ENCODE measurements around the gene MITD1.
"Not testable (repeated sequence)": the region's sequence is repeated elsewhere in the genome, so short reads cannot be mapped to it uniquely, and the experiment has no call there.

Gene MITD1

GRCh38 chr2:99180755-99181623 lies at the start of gene MITD1, which contains the start of gene MRPL30:
MITD1 (minus strand) TSS chr2:99181058; CDS start chr2:99180981, 77 bp downstream.
MRPL30 (plus strand) TSS chr2:99181184; CDS start chr2:99186204, 5,020 bp downstream.
- peak; percentile 100 for DNase-seq

DNA sequence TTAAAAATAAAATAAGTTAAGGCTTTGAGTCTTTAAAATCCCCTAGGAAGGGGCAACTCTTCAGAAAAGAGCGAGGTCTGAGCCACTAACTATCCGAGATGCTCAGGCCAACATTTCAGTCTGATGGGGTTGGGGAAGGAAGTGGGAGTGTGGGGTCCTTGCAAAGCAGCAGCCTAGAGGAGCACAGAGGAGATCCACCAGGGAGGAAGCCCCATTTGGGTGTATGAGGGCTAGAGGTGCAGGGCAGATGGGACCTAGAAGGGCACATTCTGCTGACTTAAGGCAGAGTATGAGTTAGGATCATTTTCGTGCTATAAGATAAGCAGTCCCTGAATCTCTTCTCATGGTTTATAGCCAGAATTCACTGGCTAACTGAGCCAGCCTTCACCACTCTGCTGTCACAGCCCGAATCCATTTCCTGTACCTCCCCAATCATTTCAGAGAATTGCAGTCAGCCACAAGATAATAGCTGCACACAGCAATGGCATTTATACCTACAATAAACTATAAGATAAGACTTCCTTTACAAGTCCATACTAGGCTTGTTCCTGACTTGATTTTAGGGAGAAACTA lies 37.2 kb upstream of the MITD1 start:
- no peak for DNase-seq

DNA sequence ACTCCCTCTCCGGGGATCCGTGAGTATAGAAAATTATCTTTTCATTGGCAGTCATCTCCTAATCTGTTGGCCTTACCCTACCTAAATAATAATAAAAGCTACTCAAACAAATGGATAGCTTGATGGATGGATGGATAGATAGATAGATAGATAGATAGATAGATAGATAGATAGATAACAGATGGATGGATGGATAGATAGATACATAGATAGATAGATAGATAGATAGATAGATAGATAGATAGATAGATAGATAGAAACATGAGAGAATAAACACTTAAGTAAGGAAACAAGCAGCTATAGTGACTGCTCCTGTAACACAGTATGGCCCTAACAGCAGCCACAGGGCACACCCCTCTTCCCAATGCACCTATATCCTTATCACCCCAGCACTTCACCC lies 35.2 kb upstream of the MITD1 start:
- DNase-seq, result no peak

DNA sequence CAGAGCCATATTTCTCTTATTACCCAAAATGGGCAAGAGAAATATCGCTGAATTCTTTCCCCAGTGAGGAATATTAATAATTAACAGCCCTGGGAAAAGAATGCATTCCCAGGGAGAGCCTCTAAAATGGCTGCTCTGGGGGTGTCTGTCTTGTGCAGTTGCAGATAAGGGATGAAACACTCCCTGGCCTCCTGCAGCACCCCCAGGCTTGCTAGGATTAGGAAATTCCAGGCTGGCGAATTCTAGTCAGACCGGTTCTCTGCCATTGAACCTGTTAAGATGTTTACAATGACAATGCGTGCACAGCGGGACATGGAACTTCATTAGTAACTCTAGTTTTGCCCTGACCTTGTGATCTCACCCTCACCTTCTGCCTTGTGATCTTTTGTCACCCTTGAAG lies 24.6 kb upstream of the MITD1 start:
- DNase-seq, result peak; percentile 96

DNA sequence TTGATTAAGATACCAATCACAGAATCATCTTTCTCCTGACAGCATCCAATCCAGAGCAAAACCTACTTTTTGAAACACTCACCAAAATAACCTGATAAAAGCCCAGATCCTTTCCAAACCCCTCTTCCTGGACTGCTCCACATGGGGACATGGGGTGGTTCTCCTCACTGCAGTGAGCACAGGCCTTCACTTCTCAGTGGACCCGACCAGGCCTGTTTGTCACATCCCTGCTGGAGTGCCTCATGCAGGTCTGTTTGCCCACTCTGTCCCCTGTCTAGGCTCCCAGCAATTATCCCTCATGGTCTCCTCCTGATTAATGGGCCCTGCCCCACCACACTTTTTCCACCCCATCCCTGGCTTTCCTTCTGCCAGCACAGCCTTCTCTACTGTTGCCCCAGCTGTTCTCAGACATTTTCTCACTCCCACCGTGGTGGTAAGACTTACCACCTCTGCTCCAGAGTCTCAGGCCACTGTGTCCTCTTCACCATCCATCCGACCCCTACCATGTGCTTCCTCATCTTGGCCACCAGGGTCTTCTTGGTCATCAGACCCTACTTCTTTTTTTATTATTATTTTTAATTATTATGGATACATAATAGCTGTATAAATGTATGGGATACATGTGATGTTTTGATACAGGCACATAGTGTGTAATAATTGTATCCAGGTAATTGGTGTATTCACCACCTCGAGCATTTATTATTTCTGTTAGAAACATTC lies 21.3 kb upstream of the MITD1 start:
- DNase-seq, result no peak

GRCh38 chr2:99200076-99200800 lies 19.4 kb upstream of the MITD1 start:
- no peak for DNase-seq

GRCh38 chr2:99198103-99198841 lies 17.4 kb upstream of the MITD1 start:
- peak; percentile 33 for DNase-seq

GRCh38 chr2:99192364-99192763 lies 11.5 kb upstream of the MITD1 start:
- DNase-seq, result not testable (repeated sequence)

- no peak for DNase-seq
Observed at GRCh38 chr2:99190548-99190947, 9.7 kb upstream of the MITD1 start.

DNA sequence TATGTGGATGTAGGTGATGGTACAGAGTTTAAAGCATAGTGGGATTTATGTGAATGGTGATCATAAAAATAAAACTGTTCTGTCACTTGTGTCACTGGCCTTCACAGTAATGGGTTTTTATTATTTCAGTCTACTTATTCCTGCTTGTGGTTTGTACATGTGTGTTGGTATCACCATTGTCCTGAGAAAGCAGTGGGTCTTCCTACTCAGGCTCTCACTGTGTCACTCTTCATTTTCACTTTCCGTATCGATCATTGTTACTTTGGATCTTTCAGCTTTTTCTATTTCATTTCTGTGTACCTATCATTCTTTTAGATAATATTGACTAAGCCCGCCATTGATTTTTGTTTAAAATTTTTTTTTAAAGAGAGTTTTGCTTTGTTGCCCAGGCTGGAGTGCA lies 7.5 kb upstream of the MITD1 start:
- DNase-seq, result no peak

DNA sequence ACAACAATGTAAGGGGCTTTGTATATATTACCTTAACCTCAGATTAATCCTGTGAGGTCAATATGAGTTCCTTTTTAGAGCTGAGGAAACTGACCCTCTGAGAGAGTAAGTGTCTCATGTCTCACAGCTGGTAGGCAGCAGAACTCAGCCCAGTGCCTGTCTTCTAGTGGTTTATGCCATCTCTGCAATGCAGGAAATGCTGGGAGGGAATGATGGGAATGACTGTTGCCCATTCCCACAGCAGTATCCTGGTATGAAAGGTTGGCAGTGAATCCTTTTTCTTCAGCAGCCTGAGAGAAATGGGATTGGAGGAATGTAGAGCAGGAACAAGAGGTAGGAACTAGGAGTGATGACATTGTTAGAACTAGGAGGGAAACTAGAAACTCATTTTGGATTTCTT lies 6.2 kb upstream of the MITD1 start:
- DNase-seq, result no peak

DNA sequence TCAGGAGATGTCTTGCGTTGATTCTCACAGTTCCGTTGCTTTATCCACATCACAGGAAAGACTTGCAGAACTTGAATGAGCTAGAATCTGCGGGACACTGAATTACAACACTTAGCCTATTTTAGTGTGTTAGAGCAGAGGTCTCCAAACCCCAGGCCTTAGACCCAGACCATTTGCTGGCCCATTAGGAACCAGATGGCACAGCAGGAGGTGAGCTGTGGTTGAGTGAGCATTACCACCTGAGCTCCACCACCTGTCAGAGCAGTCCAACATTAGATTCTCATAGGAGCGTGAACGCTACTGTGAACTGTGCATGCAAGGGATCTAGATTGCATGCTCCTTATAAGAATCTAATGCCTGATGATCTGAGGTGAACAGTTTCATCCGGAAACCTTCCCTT lies 4.0 kb upstream of the MITD1 start:
- no peak for DNase-seq

DNA sequence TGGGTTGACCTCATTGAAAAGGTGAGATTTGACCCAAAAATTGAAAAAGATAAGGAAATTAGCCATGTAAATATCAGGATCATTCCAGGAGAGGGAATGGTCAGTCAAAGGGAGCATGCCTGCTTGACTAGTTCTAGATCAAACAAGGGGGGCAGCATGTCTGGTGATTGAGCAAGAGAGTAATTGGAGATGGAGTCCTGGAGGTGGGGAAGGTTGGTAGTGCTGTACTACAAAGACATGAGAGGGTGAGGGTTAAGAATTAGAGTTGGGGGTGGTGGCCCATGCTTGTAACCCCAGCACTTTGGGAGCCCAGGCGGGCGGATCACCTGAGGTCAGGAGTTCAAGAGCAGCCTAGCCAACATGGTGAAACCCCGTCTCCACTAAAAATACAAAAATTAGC lies 2.2 kb upstream of the MITD1 start:
- DNase-seq, result peak; percentile 69

DNA sequence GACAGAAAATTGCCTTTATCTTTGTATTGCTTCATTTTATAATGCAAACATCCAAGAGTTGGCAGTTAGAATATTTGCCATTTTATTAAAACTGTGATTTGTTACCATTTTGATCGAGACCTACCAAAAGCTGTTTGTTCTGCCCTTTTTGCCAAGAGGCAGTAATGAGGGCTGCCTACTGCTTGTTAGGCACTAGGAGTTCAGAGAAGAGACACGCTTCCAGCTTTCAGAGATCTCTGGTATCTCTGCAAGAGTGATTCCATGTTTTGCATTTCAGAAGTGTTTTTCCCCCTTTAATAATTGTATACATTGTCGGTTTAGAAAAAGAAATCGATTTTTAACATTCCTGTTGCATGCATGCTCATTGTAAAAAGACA lies 754 bp upstream of the MITD1 start:
- peak; percentile 80 for DNase-seq

DNA sequence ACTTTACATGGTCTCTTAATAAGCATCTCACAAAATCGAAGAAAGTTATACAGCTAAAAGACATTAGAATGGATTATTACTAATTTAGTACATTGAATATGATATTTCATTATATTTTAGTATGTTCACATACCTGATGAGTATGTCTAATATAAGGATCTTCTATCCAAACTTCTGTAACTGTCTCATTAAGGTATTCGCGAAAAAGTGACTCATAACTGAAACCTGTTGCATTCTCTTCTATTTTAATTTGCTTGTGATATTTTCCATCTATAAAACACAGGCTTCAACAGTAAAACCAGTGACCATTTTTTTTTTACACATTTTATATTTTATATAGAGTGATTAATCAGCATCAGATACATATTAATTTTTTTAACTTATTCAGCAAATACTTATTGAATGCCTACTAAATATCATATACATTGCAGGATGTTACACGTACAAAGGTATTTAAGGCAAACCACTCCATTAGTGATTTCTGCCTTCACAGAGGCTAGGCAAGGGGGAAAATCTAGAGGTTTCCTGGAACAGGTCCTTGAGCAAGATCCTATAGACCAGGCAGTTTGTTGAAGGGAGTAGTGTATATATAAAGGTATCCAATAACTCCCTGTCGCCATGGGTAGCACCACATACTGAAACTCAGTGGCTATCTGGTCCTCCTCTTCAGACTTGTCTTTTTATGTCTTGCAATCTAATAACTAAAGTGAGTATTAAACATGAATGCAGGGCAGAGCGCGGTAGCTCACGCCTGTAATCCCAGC lies 9.3 kb downstream of the MITD1 start:
- DNase-seq, result no peak

DNA sequence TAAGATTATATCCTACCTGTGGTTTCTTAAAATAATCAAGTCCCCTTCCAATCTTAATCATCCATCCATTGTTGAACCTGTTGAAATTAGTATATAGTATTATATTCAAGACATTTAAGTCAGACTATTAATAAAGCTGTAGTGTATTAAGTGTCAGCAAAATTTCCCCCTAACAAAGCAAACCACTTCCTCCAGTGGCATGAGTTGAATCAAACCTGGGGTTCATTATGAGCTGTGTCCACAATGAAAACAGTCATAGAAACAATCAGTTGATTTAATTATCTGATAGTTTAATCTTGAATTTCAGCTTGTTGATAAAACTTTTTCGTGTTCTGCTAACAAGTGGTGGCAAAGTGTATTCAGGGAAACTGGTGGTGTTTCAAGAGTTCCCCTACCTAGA lies 11.3 kb downstream of the MITD1 start:
- DNase-seq, result no peak

GRCh38 chr2:99166218-99166617 lies 14.6 kb downstream of the MITD1 start:
- DNase-seq, result no peak

- DNase-seq, result no peak
Observed at GRCh38 chr2:99159594-99159993, 21.3 kb downstream of the MITD1 start.

DNA sequence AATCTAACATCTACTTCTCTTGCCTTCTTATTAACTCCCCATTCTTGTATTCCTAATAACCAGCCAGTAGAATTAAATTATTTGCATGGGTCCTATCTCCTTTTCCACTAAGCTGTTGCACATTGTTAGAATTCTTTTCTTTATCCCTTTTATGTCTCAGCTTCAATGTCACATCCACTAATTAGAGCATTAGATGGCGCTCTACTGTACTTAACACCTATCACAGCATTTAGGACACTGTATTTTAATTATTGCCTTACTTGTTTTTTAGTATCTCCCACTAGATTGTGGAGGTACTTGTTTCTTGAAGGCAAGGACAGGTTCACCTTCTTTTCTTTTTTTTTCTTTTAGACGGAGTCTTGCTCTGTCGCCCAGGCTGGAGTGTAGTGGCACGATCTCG lies 22.3 kb downstream of the MITD1 start:
- DNase-seq, result peak; percentile 37

- no peak for DNase-seq
Observed at GRCh38 chr2:99156891-99157290, 24.0 kb downstream of the MITD1 start.
